Small intestine (tissue), 7 donors: ENCODE data around the gene MRPL9. TPM values are rescaled to one million over a fixed set of nuclear protein-coding genes. Genes with fewer than 3 reads are reported as not detected.

ENCODE experiments used
- DNase-seq, 2 donors: peaks; one replicate each; pipeline versions ENCODE4 v3.0.0 to v3.0.0-alpha.2; 2013
- FAIRE-seq: peaks from 2 replicates; lab custom pipeline; 2012; peaks lifted over from hg19 to GRCh38; lab: Jason Lieb, UNC
- H3K27ac ChIP-seq, 3 donors: one replicate each; pipeline ENCODE4 v1.5.1; 2013; ENCODE audit warnings: low read length in 2 of 3, mild to moderate bottlenecking in 2 of 3, control low read depth in 1 of 3, inconsistent platforms in 1 of 3, low read depth in 1 of 3, moderate library complexity in 1 of 3
- H3K27me3 ChIP-seq, 3 donors: one replicate each; pipeline ENCODE4 v1.6.1; 2013; ENCODE audit warnings: low read length in 3 of 3, inconsistent platforms in 1 of 3; ENCODE audit not compliant: control insufficient read depth in 3 of 3, insufficient read depth in 3 of 3
- H3K36me3 ChIP-seq, 3 donors: one replicate each; pipeline ENCODE4 v1.6.1; 2013; ENCODE audit warnings: low read length in 3 of 3, inconsistent platforms in 1 of 3, low read depth in 1 of 3, mild to moderate bottlenecking in 1 of 3, moderate library complexity in 1 of 3; ENCODE audit not compliant: control insufficient read depth in 3 of 3, insufficient read depth in 2 of 3
- H3K4me1 ChIP-seq, 3 donors: one replicate each; pipeline ENCODE4 v1.6.1; 2013; ENCODE audit warnings: low read length in 2 of 3, inconsistent platforms in 1 of 3, low read depth in 1 of 3, mild to moderate bottlenecking in 1 of 3, moderate library complexity in 1 of 3; ENCODE audit not compliant: control insufficient read depth in 3 of 3, insufficient read depth in 2 of 3
- H3K4me3 ChIP-seq, 3 donors: one replicate each; pipeline ENCODE4 v1.5.1; 2013; ENCODE audit warnings: low read length in 3 of 3, control low read depth in 1 of 3, inconsistent platforms in 1 of 3, low read depth in 1 of 3, mild to moderate bottlenecking in 1 of 3, moderate library complexity in 1 of 3
- H3K9me3 ChIP-seq, 2 donors: one replicate each; pipeline ENCODE4 v1.6.1; 2013; ENCODE audit warnings: low read depth in 1 of 2, low read length in 1 of 2; ENCODE audit not compliant: control insufficient read depth in 2 of 2, insufficient read depth in 1 of 2
- WGBS, 3 donors: extraction: QIAGEN DNeasy Blood & Tissue Kit; methylation state at CpG; one replicate each; pipeline ENCODE4 v1.1.7; 2013; 5-methylcytosine and 5-hydroxymethylcytosine counted together
- polyA plus RNA-seq, 4 donors: library from polyadenylated mRNA; stranded (reverse) in 3 of 4; unstranded in 1 of 4; fragments of 200-250 nt in 3 of 4; fragments of 120-200 nt in 1 of 4; gene quantifications; one replicate each; pipeline versions ENCODE4 v1.2.1 to v1.2.3, GENCODE V29; 2013
- donor health status: healthy with polysubstance abuse.
- donor health status: control.
- donor health status: control.
- donor health status: Bipolar disorder and iron deficiency.
- donor health status: healthy.

MRPL9 gene
- polyA plus RNA-seq, 4 donors: 49.0 to 62.1 (median 51.7) TPM

DNA sequence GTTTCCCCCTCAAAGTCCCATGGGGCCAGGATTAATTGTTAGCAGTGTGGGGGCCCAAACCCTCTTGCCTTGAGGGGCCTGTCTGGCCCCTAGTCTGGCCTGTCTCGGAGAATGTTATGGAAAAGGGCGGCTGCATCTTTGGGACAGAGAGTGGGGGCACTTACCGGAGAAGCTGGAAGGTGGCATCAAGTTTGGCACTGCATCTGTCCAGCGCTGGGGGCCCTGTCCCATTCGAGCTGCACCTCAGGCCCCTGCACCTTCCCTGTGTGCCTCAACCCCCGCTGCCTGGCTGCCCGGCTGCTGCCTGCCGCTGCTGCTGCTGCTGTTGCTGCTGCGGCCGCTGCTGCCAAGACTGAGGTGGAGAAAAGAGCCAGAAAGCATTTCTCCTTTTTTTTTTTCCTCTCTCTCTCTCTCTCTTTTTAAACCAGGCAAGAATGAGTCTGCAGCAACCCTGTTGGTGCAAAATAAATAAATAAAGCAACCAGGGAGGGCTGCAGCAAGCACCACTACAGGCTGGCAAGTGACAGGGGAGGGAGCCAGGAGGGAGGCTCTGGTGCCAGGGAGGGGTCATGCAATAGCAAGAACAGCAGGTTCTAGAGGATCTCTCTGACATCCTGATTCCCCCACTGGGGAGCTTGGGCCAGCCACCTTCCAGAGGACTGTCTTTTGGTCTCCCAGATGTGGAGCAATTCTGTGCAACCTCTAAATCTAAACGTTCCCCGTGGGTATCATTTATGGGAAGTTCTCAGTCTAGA, 41.9 kb upstream of the MRPL9 start, which contains the start of gene LINGO4:
Gene LINGO4 (minus strand): TSS at position 354 of the 755 bp plus-strand sequence. CDS start 2,715 bp downstream, outside the sequence.
- Histone ChIP-seq H3K4me1 (no peaks in the 10 kb centered on the region), H3K27me3 (peaks cover 0 to 39% (median 0%) of the 10 kb centered on the region in 3 donors), H3K27ac (no peak within 1 kb of the TSS), H3K9me3 (no peaks in the 10 kb centered on the region), H3K4me3 (no peak within 1 kb of the TSS), H3K36me3 (no peaks in the 10 kb centered on the region)
- 42 to 69% (median 56%) methylated on average over 12 of the region's 12 CpGs for WGBS, 3 donors
- DNase-seq (no peak), FAIRE-seq (no peak)

DNA sequence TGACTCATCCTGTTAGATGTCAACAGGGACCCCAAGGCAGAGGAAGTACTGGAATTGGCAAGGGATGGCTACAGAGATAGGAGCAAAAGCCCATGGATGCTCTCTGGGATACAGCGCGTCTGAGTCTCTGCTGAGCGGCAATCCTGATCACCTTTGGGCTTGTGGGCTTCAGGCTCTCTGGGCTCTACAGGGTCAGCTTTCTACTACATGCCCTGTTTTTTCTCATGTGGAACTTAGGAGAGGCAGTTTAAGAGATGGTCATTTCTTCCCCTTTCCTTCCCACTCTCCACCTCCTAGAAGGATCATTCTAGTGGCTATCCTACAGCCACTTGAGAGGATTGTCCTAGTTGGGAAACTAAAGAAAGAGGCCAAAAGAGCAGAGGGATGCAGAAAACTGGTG, 40.6 kb upstream of the MRPL9 start:
- FAIRE-seq (no peak), DNase-seq (no peak)

DNA sequence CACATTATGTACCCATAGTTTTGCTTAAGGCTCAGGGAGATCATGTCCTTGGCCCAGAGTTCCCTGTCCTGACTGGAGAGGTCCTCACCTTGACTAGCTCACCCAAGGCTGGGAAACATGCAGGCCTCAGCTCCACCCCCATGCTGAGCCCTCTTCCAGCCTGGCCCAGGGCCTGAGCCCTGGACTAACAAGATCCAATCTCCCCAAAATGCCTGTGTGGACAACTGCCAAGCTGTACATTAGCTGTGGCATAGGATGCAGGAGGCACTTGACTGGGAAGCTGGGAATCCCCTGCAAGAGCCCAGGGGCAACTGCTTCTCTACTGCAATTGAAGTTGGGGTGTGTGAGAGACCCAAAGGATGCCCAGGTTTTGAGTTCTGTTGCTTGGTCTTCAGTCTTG, 39.9 kb upstream of the MRPL9 start:
- no peak for FAIRE-seq

More for the DNA sequence above, 40.6 kb upstream of the MRPL9 start:
- Histone ChIP-seq H3K9me3 (no peaks in the 10 kb centered on the region), H3K4me1 (no peaks in the 10 kb centered on the region), H3K27ac (no peak overlapping the region), H3K36me3 (no peaks in the 10 kb centered on the region), H3K4me3 (no peak overlapping the region), H3K27me3 (peaks cover 0 to 50% (median 0%) of the 10 kb centered on the region in 3 donors)
- 93 to 100% (median 96%) methylated on average over 3 of the region's 3 CpGs for WGBS, 3 donors

DNA sequence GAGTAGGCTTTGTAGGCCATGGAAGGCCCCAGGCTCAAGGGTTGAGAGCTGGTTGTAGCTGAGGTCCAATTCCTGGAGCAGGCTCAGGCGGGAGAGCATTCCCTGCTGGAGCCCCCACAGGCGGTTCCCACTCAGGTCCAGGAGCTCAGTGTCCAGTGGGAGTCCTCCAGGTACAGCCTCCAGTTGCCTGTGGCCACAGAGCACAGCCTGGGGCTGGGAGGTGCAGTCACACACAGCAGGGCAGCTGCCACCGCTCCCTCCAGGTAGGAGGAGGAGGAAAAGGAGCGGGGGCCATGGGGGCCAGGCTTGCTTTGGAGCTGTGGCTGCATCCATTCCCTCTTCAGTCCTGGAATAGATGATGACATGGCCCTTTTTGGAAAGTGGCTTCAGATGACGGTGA, 39.1 kb upstream of the MRPL9 start:
- Histone ChIP-seq H3K27ac (no peak overlapping the region), H3K27me3 (peaks cover 0 to 54% (median 0%) of the 10 kb centered on the region in 3 donors), H3K9me3 (no peaks in the 10 kb centered on the region), H3K36me3 (no peaks in the 10 kb centered on the region), H3K4me3 (no peak overlapping the region), H3K4me1 (no peaks in the 10 kb centered on the region)
- 86 to 93% (median 90%) methylated on average over 5 of the region's 5 CpGs for WGBS, 3 donors
- DNase-seq (no peak), FAIRE-seq (no peak)

More for the DNA sequence above, 39.9 kb upstream of the MRPL9 start:
- Histone ChIP-seq H3K4me3 (no peak overlapping the region), H3K36me3 (no peaks in the 10 kb centered on the region), H3K27ac (no peak overlapping the region), H3K4me1 (no peaks in the 10 kb centered on the region), H3K27me3 (peaks cover 0 to 54% (median 0%) of the 10 kb centered on the region in 3 donors), H3K9me3 (no peaks in the 10 kb centered on the region)
- no peak for DNase-seq

DNA sequence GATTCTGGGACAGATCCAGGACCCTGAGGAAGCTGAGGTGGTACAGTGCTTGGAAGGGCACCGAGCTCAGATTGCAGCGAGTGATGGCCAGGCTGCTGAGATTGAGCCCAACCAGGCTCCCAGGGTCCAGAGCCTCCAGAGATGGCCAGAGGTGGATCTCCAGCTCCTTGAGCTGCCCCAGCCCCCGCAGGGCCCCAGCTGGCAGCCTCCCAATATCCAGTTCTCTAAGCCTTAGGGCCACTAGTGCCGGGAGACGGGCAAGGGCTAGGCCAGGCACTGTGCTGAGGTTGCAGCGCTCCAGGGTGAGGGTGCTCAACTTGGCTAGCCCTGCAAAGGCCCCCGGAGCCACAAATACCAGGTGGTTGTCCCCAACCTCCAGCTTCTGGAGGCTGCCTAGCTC, 38.5 kb upstream of the MRPL9 start:
- Histone ChIP-seq H3K27ac (no peak overlapping the region), H3K9me3 (no peaks in the 10 kb centered on the region), H3K4me1 (no peaks in the 10 kb centered on the region), H3K4me3 (no peak overlapping the region), H3K36me3 (no peaks in the 10 kb centered on the region), H3K27me3 (peaks cover 0 to 54% (median 0%) of the 10 kb centered on the region in 3 donors)
- 75 to 89% (median 78%) methylated on average over 4 to 7 of the region's 7 CpGs for WGBS, 3 donors
- FAIRE-seq (no peak), DNase-seq (no peak)

DNA sequence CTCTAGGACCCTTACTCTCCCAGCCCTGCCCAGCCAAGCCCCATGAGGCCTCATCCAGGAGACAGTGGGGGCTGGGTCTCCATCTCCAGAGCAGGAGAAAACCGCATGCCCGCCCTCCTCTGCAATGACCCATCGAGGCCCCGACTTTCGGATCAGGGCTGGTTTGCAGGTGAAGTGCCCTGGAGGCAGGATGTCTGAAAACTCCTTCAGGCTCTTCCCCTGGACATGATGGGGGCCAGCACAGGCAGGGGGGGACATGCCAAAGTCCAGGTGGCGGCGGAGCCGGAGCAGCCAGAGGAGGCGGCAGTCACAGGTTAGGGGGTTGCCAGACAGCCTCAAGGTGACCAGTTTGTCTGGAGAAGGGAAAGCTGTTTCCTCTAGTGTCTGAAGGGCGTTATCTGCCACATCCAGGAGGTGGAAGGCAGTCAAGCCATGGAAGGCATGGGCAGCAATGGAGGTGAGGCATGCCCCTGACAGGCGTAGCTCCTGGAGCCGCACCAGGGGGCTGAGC, 38.1 kb upstream of the MRPL9 start:
- 86 to 92% (median 89%) methylated on average over 12 of the region's 12 CpGs for WGBS, 3 donors
- H3K36me3 ChIP-seq: no peaks in the 10 kb centered on the region
- peaks cover 0 to 54% (median 0%) of the 10 kb centered on the region in 3 donors for H3K27me3 ChIP-seq
- H3K9me3 ChIP-seq: no peaks in the 10 kb centered on the region
- FAIRE-seq (no peak), DNase-seq (no peak)
- no peak overlapping the region for H3K4me3 ChIP-seq
- H3K27ac ChIP-seq: no peak overlapping the region
- H3K4me1 ChIP-seq: no peaks in the 10 kb centered on the region

DNA sequence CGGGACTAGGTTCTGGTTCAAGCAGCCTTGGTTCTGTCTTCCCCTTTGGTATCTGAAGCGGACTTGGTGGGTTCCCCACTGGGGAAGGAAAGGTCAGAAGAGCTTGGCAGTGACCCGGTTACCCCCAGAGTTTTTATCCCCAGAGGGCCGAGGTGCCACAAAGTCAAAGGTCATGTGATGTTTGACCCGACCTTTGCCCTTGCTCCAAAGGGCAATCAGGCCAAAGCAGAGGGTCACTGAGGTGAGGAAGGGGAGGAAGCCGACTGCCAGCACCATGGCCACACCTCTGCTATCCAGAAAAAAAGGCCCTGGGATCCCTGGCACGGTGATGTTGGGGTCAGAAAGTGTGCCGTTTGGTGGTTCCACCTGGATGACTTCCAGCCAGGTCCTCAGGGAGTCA, 37.5 kb upstream of the MRPL9 start:
- no peak for FAIRE-seq
- Histone ChIP-seq H3K4me3 (no peak overlapping the region), H3K4me1 (no peaks in the 10 kb centered on the region), H3K9me3 (no peaks in the 10 kb centered on the region), H3K27ac (no peak overlapping the region), H3K36me3 (no peaks in the 10 kb centered on the region), H3K27me3 (peaks cover 0 to 54% (median 0%) of the 10 kb centered on the region in 3 donors)
- 44 to 64% (median 55%) methylated on average over 8 of the region's 8 CpGs for WGBS, 3 donors
- no peak for DNase-seq

DNA sequence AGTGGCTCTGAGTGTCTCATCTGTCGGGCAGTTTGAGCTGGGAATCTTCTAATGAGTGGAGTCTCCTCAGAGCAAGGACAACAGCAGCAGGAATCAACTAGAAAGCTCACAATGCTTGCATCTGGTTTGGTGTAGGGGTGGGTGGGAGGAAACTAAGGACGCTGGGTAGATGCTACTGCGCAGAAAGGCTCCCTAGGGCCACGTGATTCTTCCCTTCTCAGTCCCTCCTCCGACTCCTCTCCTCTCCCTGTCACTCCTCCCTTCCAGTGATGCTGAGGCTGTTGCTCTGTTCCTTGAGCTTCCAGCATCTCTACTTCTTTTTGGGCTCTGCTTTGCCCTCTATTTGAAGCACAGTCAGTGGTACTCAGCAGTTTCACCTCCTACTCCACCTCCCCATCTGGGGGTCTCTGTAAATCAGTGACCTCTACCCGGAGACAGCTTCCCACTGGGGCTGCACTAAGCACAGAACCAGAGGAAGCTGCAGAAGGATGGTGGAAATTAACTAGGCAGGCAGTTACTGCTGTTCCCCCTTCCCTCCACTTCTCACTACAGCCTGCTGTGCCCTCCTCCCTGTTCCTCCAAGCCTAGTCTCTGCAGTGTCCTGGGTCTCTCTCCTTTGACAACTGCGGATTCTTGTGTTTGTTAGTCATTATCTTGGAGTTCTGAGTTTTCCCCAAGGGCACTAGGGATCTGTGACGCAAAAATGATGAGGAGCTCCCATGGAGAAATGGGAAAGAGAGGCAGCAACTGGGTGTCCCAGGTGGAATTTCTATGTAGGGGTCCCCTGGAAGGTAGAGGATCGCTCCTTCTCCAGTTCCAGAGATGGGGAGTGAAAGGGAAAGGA, 36.1 kb upstream of the MRPL9 start:
- H3K9me3 ChIP-seq: no peaks in the 10 kb centered on the region
- no peak overlapping the region for H3K27ac ChIP-seq
- no peaks in the 10 kb centered on the region for H3K36me3 ChIP-seq
- DNase-seq: no peak
- 61 to 75% (median 67%) methylated on average over 9 of the region's 9 CpGs for WGBS, 3 donors
- H3K4me1 ChIP-seq: no peaks in the 10 kb centered on the region
- peaks cover 0 to 43% (median 0%) of the 10 kb centered on the region in 3 donors for H3K27me3 ChIP-seq
- FAIRE-seq: no peak
- no peak overlapping the region for H3K4me3 ChIP-seq
